ENCODE results near the gene KPNA3.

Gene KPNA3, protein sequence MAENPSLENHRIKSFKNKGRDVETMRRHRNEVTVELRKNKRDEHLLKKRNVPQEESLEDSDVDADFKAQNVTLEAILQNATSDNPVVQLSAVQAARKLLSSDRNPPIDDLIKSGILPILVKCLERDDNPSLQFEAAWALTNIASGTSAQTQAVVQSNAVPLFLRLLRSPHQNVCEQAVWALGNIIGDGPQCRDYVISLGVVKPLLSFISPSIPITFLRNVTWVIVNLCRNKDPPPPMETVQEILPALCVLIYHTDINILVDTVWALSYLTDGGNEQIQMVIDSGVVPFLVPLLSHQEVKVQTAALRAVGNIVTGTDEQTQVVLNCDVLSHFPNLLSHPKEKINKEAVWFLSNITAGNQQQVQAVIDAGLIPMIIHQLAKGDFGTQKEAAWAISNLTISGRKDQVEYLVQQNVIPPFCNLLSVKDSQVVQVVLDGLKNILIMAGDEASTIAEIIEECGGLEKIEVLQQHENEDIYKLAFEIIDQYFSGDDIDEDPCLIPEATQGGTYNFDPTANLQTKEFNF

DNA sequence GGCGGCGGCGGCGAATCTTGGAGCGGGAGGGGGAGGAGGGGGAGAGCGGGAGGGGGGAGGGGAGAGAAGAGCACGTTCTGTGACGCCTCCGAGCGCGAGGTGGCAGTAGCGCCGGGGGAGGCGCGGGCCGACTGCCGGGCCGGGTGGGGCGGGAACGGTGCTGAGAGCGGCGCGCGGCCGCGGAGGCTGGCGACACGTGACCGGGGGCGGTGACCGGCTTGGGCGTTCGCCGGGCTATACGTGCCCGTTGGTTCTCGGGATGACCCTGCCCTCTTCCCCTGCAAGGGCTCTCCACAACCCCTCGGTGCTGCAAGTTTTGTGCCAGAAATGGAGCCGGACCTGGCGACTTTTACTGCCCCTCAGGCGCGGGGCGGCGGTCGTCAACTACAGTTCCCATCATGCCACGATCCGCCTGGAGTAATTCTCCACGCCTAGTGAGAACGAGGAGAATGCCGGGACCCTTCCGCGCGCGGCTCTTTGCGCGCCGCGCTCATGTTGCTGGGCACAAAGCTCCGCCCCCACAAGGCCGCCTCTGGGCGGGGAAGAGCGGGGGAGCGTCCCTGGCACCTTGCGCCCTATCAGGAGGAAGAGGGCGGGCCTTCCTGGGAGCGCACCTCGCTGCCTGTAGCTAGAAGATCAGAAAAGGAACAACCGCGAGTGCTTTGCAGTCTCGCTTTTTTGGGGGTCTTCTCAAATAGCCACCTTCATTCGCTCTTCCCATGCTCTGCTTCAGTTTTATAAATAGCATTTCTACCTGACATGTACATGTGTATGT, at the start of gene KPNA3:
Gene KPNA3 (minus strand): TSS at position 133 of the 775 bp plus-strand sequence. CDS start 176 bp downstream, outside the sequence.
- Histone ChIP-seq H3K36me3 (ENCODE audit: insufficient read depth, low read length) (peaks cover 17% of the 10 kb centered on the region), H3K27ac (peak within 1 kb of the TSS; percentile 91), H3K9me3 (ENCODE audit: low read depth, low read length) (no peaks in the 10 kb centered on the region), H3K4me3 (peak within 1 kb of the TSS; percentile 84), H3K9ac (ENCODE audit: insufficient read length) (peak within 1 kb of the TSS; percentile 85)
- DNase-seq (ENCODE audit: low read depth, low spot score) = peak; percentile 84
- TF ChIP-seq FOXP2 (optimal IDR thresholded peaks at IDR 0.05; ENCODE audit: control extremely low read depth, extremely low read length, insufficient read depth) (no peak), POLR2AphosphoS5 (IDR thresholded peaks at IDR 0.05; ENCODE audit: borderline replicate concordance, low read depth, low read length) (peak; percentile 98)

DNA sequence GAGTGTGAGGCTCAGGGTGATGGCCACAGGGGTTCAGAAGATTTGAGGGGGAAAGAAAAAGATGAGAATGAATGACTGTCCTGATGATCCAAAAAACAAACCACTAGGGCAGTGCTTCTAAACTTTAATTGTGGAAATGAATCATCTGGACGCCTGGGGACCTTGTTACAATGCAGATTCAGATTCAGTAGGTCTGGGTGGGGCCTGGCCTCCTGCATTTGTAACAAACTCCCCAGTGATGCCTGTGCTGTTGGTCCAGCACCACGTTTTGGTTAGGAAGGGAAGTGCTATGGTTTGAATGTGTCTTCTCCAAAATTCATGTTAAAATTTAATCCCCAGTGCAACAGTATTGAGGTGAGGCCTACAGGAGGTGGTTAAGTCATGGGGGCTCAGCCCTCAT, 49.5 kb upstream of the KPNA3 start:
- H3K36me3 ChIP-seq (ENCODE audit: insufficient read depth, low read length) = no peaks in the 10 kb centered on the region
- H3K27ac ChIP-seq = no peak overlapping the region
- H3K9me3 ChIP-seq (ENCODE audit: low read depth, low read length) = no peaks in the 10 kb centered on the region
- TF ChIP-seq POLR2AphosphoS5 (IDR thresholded peaks at IDR 0.05; ENCODE audit: borderline replicate concordance, low read depth, low read length) = no peak
- no peak for TF ChIP-seq FOXP2 (optimal IDR thresholded peaks at IDR 0.05; ENCODE audit: control extremely low read depth, extremely low read length, insufficient read depth)
- no peak for TF ChIP-seq EZH2 (IDR thresholded peaks at IDR 0.05)
- DNase-seq (ENCODE audit: low read depth, low spot score) = no peak
- H3K4me3 ChIP-seq = no peak overlapping the region
- H3K9ac ChIP-seq (ENCODE audit: insufficient read length) = no peak overlapping the region

DNA sequence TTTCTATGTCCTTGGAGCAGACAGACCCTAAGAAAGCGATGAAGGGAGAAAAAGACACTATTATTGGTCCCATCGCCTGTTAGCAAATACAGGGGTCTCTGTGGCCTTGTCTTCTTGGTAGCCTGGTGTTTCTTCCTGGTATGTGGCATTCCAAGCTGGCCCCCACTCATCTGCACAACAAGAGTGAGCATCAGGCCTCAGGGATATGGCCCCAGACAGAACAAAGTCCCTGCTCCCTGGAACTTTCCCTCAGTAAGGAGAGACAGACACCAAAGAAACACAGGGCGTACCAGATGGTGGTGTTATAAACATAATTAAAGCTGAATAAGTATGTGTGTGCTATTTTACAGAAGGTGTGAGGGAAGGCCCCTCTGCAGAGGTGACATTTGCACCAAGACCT, 48.2 kb upstream of the KPNA3 start:
- Histone ChIP-seq H3K9ac (ENCODE audit: insufficient read length) (no peak overlapping the region), H3K27ac (no peak overlapping the region), H3K36me3 (ENCODE audit: insufficient read depth, low read length) (no peaks in the 10 kb centered on the region), H3K4me3 (no peak overlapping the region), H3K9me3 (ENCODE audit: low read depth, low read length) (no peaks in the 10 kb centered on the region)
- TF ChIP-seq POLR2AphosphoS5 (IDR thresholded peaks at IDR 0.05; ENCODE audit: borderline replicate concordance, low read depth, low read length) = no peak
- no peak for TF ChIP-seq EZH2 (IDR thresholded peaks at IDR 0.05)
- TF ChIP-seq FOXP2 (optimal IDR thresholded peaks at IDR 0.05; ENCODE audit: control extremely low read depth, extremely low read length, insufficient read depth) = no peak
- no peak for DNase-seq (ENCODE audit: low read depth, low spot score)

DNA sequence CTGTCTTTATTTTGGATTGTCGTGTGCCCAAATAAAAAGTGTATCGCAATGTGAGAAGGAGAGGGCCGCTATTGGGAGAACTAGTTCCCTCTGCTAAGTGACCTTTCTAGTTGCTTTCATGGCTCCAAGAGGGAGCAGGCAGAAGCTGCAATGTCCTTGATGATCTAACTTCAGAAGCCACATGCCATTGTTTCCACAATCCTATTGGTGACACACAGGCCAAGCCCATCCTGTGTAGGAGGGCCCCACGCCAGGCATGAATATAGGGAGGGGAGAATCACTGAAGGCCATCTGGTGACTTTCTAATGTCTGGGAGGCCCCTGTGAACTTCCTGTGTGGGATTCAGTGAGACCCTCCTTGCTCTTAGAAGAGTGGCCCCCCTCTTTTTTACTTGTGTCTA, 47.8 kb upstream of the KPNA3 start:
- Histone ChIP-seq H3K9me3 (ENCODE audit: low read depth, low read length) (no peaks in the 10 kb centered on the region), H3K27ac (no peak overlapping the region), H3K9ac (ENCODE audit: insufficient read length) (no peak overlapping the region), H3K36me3 (ENCODE audit: insufficient read depth, low read length) (no peaks in the 10 kb centered on the region), H3K4me3 (no peak overlapping the region)
- no peak for DNase-seq (ENCODE audit: low read depth, low spot score)
- TF ChIP-seq EZH2 (IDR thresholded peaks at IDR 0.05) = no peak
- no peak for TF ChIP-seq POLR2AphosphoS5 (IDR thresholded peaks at IDR 0.05; ENCODE audit: borderline replicate concordance, low read depth, low read length)
- no peak for TF ChIP-seq FOXP2 (optimal IDR thresholded peaks at IDR 0.05; ENCODE audit: control extremely low read depth, extremely low read length, insufficient read depth)

DNA sequence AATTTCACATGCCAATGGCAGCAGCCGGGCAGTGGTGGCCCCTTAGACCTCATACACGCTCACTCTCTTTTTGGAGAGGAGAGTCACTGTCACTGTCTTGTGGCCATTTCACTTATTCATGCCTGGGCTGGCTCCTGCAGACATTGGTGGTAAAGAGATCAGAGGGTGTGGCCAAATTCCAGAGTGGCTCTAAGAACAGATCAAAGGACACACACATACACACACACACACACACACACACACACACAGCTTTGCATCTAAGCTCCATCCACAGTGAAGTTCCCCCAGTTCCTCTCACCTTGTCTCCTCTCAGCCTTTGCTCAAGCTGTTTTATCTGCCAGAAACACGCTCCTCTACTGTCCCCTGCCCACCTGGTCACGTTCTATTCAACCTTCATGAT, 46.5 kb upstream of the KPNA3 start:
- no peak overlapping the region for H3K9ac ChIP-seq (ENCODE audit: insufficient read length)
- H3K27ac ChIP-seq = no peak overlapping the region
- H3K9me3 ChIP-seq (ENCODE audit: low read depth, low read length) = no peaks in the 10 kb centered on the region
- TF ChIP-seq FOXP2 (optimal IDR thresholded peaks at IDR 0.05; ENCODE audit: control extremely low read depth, extremely low read length, insufficient read depth) (no peak), POLR2AphosphoS5 (IDR thresholded peaks at IDR 0.05; ENCODE audit: borderline replicate concordance, low read depth, low read length) (no peak), EZH2 (IDR thresholded peaks at IDR 0.05) (no peak)
- no peak for DNase-seq (ENCODE audit: low read depth, low spot score)
- no peaks in the 10 kb centered on the region for H3K36me3 ChIP-seq (ENCODE audit: insufficient read depth, low read length)
- no peak overlapping the region for H3K4me3 ChIP-seq

DNA sequence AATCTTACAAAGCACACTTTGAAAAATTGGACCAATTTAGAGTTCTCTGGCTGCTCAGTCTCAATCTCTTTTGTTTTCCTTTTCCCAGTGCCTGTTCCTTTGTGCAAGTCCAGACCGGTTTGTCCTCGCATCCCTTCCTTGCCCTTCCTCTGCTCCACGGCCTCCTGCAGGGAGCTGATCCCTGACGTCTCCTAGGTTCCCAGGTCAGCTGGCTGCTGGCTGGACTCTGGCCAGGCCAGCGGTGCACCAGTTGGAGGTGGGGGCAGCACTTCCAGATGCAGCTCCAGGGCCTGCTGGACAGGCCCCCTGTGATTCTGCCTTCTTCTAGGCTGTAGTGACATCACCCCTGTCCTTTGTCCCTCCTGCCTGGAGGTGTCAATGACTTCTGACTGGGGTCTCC, 44.0 kb upstream of the KPNA3 start:
- Histone ChIP-seq H3K27ac (no peak overlapping the region), H3K9me3 (ENCODE audit: low read depth, low read length) (no peaks in the 10 kb centered on the region), H3K4me3 (no peak overlapping the region), H3K9ac (ENCODE audit: insufficient read length) (no peak overlapping the region), H3K36me3 (ENCODE audit: insufficient read depth, low read length) (no peaks in the 10 kb centered on the region)
- TF ChIP-seq FOXP2 (optimal IDR thresholded peaks at IDR 0.05; ENCODE audit: control extremely low read depth, extremely low read length, insufficient read depth) (no peak), EZH2 (IDR thresholded peaks at IDR 0.05) (no peak), POLR2AphosphoS5 (IDR thresholded peaks at IDR 0.05; ENCODE audit: borderline replicate concordance, low read depth, low read length) (no peak)
- no peak for DNase-seq (ENCODE audit: low read depth, low spot score)

DNA sequence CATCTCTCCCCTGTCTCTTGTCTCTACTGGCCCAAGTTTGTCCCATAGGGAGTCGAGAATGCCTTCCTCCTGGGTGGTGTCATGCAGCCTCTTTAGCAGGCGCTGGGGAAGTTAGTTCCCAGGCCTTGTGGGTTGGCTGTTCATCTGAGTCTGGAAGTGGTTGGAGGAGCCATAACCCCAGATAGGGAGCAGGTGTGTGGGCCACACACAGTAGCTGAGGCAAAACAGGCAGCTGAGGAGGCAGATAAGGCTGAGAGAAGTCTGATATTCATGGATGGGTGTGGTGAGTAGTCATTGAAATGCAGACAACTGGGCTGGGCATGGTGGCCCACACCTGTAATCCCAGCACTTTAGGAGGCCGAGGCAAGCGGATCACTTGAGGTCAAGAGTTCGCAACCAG, 40.9 kb upstream of the KPNA3 start:
- no peak for TF ChIP-seq FOXP2 (optimal IDR thresholded peaks at IDR 0.05; ENCODE audit: control extremely low read depth, extremely low read length, insufficient read depth)
- TF ChIP-seq POLR2AphosphoS5 (IDR thresholded peaks at IDR 0.05; ENCODE audit: borderline replicate concordance, low read depth, low read length) = no peak
- TF ChIP-seq EZH2 (IDR thresholded peaks at IDR 0.05) = no peak
- DNase-seq (ENCODE audit: low read depth, low spot score) = no peak
- Histone ChIP-seq H3K27ac (no peak overlapping the region), H3K9me3 (ENCODE audit: low read depth, low read length) (peaks cover 3% of the 10 kb centered on the region; the same call in 1 of the 2 replicates), H3K9ac (ENCODE audit: insufficient read length) (no peak overlapping the region), H3K4me3 (no peak overlapping the region), H3K36me3 (ENCODE audit: insufficient read depth, low read length) (no peaks in the 10 kb centered on the region)

DNA sequence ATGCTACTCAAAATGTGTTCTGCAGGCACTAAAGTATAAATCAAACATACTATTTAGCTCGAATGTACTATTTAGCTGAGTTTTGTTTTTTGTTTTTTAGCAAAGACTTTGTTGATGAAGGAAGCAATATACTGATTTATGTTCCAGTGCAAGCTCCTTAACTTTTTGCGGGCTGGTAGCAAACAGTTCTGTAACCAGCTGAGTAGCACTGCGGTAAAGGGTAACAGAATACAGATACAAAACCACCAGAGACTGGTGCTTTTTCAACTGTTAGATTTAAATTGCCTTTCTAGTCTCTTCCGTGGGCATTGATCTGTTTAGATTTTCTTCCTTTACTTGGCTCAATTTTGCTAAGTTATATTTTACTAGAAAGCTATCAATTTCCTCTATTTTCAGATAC, 39.0 kb upstream of the KPNA3 start:
- Histone ChIP-seq H3K9ac (ENCODE audit: insufficient read length) (no peak overlapping the region), H3K27ac (no peak overlapping the region), H3K4me3 (no peak overlapping the region), H3K36me3 (ENCODE audit: insufficient read depth, low read length) (no peaks in the 10 kb centered on the region), H3K9me3 (ENCODE audit: low read depth, low read length) (peaks cover 3% of the 10 kb centered on the region; the same call in 1 of the 2 replicates)
- TF ChIP-seq FOXP2 (optimal IDR thresholded peaks at IDR 0.05; ENCODE audit: control extremely low read depth, extremely low read length, insufficient read depth) = no peak
- no peak for TF ChIP-seq EZH2 (IDR thresholded peaks at IDR 0.05)
- TF ChIP-seq POLR2AphosphoS5 (IDR thresholded peaks at IDR 0.05; ENCODE audit: borderline replicate concordance, low read depth, low read length) = no peak
- DNase-seq (ENCODE audit: low read depth, low spot score) = no peak
